Stimulated activated CD8-positive, alpha-beta memory T cell treated with anti-CD3 and anti-CD28 coated beads, Interleukin-4, amount 100 ng/mL, for 24 hours (primary cell): ENCODE measurements around the gene FADS3.

Source experiments
- DNase-seq: peaks from one replicate; pipeline ENCODE4 v3.0.0-alpha.2; 2020; ENCODE audit warnings: low read depth

The FADS3 gene

GRCh38 chr11:61855939-61856680, 35.2 kb downstream of the FADS3 start:
- DNase-seq: no peak

DNA sequence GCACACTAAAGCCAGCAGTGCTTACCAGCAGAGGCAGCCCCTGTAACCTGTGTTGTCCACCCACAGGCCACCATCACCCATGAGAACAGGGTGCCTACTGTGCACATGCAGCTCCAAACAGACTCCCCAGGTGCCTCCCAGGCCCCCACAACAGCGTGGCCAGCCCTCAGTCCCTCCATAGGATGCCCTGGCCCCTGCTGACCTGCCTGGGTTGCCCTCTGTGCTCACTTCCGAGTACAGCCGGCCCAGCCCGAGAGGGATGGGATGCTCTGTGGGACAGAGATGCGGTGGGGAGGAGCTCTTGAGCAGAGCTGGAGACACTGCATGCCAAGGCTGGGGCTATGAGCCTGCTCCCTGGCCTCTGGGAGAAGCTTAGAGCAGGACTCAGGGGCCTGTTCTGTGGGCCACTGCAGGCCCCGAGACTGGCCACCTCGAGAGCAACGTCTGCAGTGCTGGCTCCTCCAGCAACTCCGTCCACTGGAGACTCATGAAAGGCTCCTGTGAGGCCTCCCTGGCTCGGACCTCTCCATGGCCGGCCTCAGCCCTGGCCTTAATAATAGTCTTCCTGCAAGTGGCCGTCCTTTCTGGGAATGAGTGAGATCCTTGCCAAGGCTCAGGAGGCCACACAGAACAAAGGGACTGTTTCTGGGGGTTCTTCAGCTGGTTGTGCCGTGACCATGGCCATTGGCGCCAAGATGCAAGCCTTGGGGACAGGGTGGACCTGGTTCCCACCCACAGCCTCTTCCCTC, 36.2 kb downstream of the FADS3 start:
- DNase-seq: no peak

- DNase-seq: no peak
Measured at GRCh38 chr11:61854206-61854895, 37.0 kb downstream of the FADS3 start.

DNA sequence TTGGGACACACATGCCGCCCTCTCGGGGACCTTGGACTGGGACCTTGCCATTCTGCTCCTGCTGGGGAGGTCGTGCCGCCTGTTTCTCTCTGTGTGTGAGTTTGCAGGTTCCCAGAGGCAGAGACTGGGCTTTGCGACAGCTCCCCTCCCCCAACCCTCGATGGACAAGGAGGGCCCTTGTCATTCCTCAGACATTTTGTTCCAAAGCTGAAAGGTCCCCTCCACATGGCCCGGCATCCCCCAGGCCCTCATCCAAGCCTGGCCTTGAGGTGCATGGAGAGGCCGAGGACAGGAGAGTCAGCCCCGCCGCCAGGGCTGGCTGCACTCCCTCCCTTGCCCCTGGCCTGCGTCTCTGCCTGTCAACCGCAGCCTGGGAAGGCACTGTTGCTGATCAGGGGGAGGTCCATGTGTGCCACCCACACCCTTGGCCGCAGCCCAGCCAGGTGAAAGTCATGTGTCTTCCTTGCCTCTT, 37.6 kb downstream of the FADS3 start:
- no peak for DNase-seq

GRCh38 chr11:61851900-61852295, 39.4 kb downstream of the FADS3 start:
- DNase-seq: no peak

DNA sequence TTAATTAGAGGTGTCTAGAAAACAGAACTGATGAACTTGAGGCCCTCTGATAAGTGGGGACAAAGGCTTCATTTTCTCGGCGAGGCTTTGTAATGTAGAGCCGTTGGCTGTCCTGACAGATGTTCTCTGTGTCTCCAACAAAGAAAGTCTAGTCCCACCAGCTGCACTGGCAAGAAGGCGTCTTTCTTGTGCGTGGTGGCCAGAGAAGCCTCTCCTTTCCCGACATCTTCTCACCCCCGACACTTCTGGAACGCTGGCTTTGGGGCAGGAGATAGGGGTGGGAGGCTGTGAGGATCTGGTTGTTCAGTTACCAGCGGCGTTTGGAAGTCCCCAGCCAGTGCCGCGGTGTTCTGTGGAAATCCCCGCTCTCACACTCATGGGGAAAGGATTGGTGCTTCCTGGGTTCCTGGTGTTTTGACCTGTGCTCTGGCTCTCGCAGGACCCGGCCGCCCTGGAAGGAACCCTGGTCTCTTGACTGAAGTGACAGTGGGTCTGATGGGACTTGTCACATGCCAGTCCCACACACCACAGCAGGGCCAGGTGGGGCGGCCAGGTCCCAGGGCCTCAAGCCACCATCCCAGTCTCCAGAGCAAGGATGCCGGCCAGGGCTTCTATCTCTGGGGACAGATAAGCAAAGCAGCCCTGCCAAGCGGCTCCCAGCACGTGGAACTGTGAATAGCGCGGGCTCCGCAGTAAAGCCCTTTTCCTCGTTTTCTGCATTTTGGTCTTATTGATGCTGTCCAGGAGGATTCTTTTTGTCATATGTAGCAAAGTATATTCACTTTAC, 40.0 kb downstream of the FADS3 start:
- DNase-seq: no peak

DNA sequence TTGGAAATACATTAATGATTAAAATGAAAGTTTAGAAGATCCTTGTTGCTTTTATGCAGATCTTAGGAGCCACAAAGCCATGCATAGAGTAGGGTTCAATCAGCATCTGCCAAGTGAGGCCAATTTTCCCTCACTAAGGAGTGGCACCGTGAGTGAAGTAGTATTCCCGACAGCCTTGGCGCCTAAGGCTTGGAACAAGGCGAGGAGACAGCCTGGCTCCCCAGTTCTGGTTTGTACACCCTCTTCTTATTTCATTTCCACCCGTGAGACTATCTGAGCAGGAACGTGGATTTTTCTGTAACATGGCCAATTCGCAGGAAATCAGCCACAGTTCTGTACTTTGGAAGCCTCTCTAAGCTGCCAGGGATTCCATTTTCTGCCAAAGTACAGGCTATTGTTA, 40.7 kb downstream of the FADS3 start:
- DNase-seq: no peak

DNA sequence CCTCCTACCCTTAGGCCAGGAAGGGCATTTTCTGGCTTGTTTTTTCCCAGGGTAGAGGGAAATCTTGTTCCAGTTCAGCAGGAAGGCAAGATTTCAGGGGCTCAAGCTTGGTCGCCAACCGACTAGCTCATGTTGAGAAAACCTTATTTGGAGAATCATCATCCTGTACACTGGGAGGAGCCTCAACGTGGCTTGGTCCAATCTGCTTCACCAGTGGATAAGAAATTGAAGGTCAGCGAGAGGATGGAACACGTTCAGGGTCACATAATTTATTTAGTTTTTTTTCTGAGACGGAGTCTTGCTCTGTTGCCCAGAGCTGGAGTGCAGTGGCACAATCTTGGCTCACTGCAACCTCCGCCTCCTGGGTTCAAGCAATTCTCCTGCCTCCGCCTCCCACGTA, 42.7 kb downstream of the FADS3 start:
- no peak for DNase-seq

GRCh38 chr11:61847914-61848581, 43.3 kb downstream of the FADS3 start:
- no peak for DNase-seq

DNA sequence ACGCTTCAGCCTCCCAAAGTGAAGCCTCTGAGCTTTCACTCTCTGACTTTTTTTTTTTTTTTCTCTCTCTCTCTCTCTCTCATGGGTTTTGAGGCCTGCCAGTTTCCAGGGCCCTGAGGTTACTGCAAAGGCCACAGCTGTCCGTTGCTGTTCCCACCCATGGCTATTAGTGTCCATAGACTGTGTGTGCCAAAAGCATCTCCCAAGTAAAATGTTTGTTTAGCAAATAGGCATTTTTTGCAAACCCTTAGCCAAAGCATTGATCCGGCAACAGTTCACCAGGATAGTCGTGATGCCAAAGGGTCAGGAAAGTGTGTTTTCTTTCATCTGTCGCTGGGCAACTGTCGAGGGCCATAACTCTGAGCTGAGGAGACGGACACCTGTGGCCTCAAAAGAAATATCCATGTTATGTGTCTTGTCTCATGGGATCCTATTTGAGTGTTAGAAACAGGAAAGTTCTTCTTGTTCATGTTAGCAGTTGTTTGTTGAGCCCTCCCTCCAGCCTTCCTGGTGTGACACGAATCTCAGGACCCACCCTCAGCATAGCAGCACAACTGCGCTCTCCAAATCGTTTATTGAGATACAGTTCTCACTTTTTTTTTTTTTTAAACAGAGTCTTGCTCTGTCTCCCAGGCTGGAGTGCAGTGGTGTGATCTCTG, 44.9 kb downstream of the FADS3 start:
- DNase-seq: no peak

- no peak for DNase-seq
Measured at GRCh38 chr11:61844909-61845565, 46.3 kb downstream of the FADS3 start.

DNA sequence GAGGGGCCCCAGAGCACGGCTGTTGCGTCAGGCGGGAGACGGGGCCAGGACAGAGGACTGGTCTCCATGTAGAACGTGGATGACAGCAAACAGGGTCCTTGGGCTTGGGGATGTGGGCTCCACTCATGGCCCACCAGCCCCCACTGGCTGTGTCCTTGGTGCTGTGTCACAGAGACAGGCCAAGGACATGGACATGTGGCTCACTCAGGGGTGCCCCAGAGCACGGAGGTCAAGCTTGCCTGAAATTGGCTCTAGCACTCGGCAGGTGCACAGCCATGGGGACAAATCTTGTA, 48.9 kb downstream of the FADS3 start:
- DNase-seq: no peak

- no peak for DNase-seq
Measured at GRCh38 chr11:61841636-61842527, 49.5 kb downstream of the FADS3 start.

GRCh38 chr11:61840371-61840770, 51.0 kb downstream of the FADS3 start:
- no peak for DNase-seq

DNA sequence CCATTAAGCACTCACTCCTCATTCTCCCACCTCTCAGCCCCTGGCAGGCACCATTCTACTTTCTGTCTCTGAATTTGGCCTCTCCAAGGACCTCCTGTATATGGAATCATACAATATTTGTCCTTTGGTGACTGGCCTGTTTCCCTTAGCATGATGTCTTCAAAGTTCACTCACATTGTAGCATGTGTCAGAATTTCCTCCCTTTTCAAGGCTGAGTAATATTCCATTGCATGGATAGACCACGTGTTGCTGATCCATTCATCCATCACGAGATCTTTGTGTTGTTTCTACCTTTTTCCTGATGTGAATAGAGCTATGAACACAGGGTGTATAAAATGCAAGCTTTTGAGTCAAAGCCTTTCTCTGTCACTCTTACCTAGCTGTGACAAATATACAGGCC, 51.6 kb downstream of the FADS3 start:
- DNase-seq: no peak

GRCh38 chr11:61838921-61839320, 52.4 kb downstream of the FADS3 start:
- no peak for DNase-seq

DNA sequence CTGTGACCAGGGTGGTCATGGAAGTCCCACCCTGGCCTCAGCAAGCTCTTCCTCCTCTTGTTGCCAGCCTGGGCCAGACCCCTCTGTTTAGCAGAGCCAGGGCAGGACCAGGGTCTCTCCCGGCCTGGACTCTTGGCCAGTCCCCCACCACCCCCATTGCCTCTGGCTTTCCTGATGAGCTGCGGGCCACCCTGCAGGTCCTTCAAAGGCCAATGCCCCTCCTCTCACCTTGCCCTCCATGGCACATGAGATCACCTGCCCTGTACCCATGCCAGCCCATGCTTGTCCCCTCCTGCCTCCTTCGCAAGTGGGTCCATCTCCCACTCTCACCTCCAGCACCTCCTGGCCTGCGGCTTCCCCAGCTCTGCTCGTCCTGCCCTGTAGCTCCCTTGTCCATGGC, 52.8 kb downstream of the FADS3 start:
- no peak for DNase-seq

DNA sequence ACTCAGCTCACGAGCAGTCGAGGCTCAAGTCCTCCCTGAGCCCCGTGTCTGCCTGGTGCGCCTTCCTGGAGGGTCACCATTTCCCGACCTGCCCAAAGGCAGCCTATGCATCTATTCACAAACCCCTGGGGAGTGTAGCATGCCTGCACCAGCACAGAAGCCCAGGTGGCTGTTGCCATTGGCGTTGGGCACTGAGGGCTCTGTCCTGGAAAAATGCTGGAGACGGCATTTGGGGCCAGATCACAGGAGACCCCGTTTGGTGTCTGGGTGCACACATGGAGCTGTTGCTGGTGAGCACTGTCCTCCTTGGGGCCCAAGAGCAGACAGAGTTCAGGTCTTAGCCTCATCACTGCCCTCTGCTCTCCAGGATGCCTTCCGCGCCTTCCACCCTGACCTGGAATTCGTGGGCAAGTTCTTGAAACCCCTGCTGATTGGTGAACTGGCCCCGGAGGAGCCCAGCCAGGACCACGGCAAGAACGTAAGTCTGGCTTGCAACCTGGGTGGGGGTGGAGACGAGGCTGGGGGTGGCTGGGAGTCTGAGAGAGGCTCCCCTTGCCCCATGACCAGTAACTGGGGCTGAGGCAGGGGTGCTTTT, 53.8 kb downstream of the FADS3 start:
- no peak for DNase-seq

GRCh38 chr11:61836193-61836592, 55.2 kb downstream of the FADS3 start:
- DNase-seq: no peak
